H9 (cell line): ENCODE results near the gene DNAH11. TPM values are rescaled to one million over a fixed set of nuclear protein-coding genes. Genes with fewer than 3 reads are reported as not detected.

Source experiments
- DNase-seq: peaks from one replicate; pipeline ENCODE4 v3.0.0-alpha.2; 2017
- H2AFZ ChIP-seq: one replicate; pipeline ENCODE4 v1.6.1; 2013; ENCODE audit warnings: mild to moderate bottlenecking, low read length, control low read depth, moderate library complexity
- H2AK5ac ChIP-seq: 2 replicates; pipeline ENCODE4 v1.6.1; 2013; ENCODE audit warnings: low read length, control low read depth, mixed read lengths; ENCODE audit not compliant: insufficient read length
- H2BK120ac ChIP-seq: one replicate; pipeline ENCODE4 v1.6.1; 2013; ENCODE audit warnings: low read depth, mild to moderate bottlenecking, low read length, control low read depth, inconsistent platforms; ENCODE audit not compliant: poor library complexity, severe bottlenecking
- H2BK12ac ChIP-seq: 2 replicates; pipeline ENCODE4 v1.6.1; 2013; ENCODE audit warnings: low read length, control low read depth, mixed read lengths, low read depth; ENCODE audit not compliant: insufficient read length
- H2BK15ac ChIP-seq: 2 replicates; pipeline ENCODE4 v1.6.1; 2013; ENCODE audit warnings: low read depth, low read length, control low read depth
- H2BK20ac ChIP-seq: one replicate; pipeline ENCODE4 v1.6.1; 2013; ENCODE audit warnings: low read depth, mild to moderate bottlenecking, low read length, control low read depth, inconsistent platforms; ENCODE audit not compliant: poor library complexity, severe bottlenecking
- H2BK5ac ChIP-seq: 2 replicates; pipeline ENCODE4 v1.6.1; 2013; ENCODE audit warnings: low read length, control low read depth, mixed read lengths; ENCODE audit not compliant: insufficient read length
- H3K14ac ChIP-seq: 2 replicates; pipeline ENCODE4 v1.6.1; 2013; ENCODE audit warnings: low read length, control low read depth; ENCODE audit not compliant: insufficient read depth
- H3K18ac ChIP-seq: 2 replicates; pipeline ENCODE4 v1.6.1; 2013; ENCODE audit warnings: low read depth, mild to moderate bottlenecking, mixed read lengths, low read length, control low read depth; ENCODE audit not compliant: insufficient read length
- H3K23ac ChIP-seq: 2 replicates; pipeline ENCODE4 v1.6.1; 2013; ENCODE audit warnings: low read length, control low read depth, mixed read lengths, low read depth; ENCODE audit not compliant: insufficient read length
- H3K23me2 ChIP-seq: 2 replicates; pipeline ENCODE4 v1.6.1; 2013; ENCODE audit warnings: low read depth, mild to moderate bottlenecking, mixed read lengths, low read length, control low read depth; ENCODE audit not compliant: insufficient read length, poor library complexity, severe bottlenecking
- H3K27ac ChIP-seq: 2 replicates; pipeline ENCODE4 v1.5.1; 2013; ENCODE audit warnings: low read length, control low read depth, mixed read lengths, low read depth; ENCODE audit not compliant: insufficient read length
- H3K27me3 ChIP-seq: 2 replicates; pipeline ENCODE4 v1.6.1; 2013; ENCODE audit warnings: low read length, control low read depth, inconsistent platforms; ENCODE audit not compliant: insufficient read depth
- H3K4ac ChIP-seq: 2 replicates; pipeline ENCODE4 v1.6.1; 2013; ENCODE audit warnings: low read depth, mild to moderate bottlenecking, control low read depth, inconsistent platforms, low read length, moderate library complexity
- H3K4me1 ChIP-seq: 2 replicates; pipeline ENCODE4 v1.6.1; 2013; ENCODE audit warnings: low read length, control low read depth, inconsistent platforms; ENCODE audit not compliant: insufficient read depth
- H3K4me2 ChIP-seq: 2 replicates; pipeline ENCODE4 v1.6.1; 2013; ENCODE audit warnings: low read length, control low read depth, mixed read lengths; ENCODE audit not compliant: insufficient read length, insufficient read depth
- H3K56ac ChIP-seq: 2 replicates; pipeline ENCODE4 v1.6.1; 2013; ENCODE audit warnings: low read depth, mild to moderate bottlenecking, mixed read lengths, low read length, control low read depth; ENCODE audit not compliant: insufficient read length
- H3K79me1 ChIP-seq: 2 replicates; pipeline ENCODE4 v1.6.1; 2013; ENCODE audit warnings: low read depth, mild to moderate bottlenecking, moderate library complexity, low read length, control low read depth, inconsistent platforms; ENCODE audit not compliant: insufficient read depth, poor library complexity, severe bottlenecking
- H3K79me2 ChIP-seq: 2 replicates; pipeline ENCODE4 v1.6.1; 2013; ENCODE audit warnings: low read length, control low read depth, inconsistent platforms; ENCODE audit not compliant: insufficient read depth
- H3K9ac ChIP-seq: 2 replicates; pipeline ENCODE4 v1.6.1; 2013; ENCODE audit warnings: low read length, control low read depth, mixed read lengths; ENCODE audit not compliant: insufficient read length; ENCODE audit errors: extremely low read depth
- H3K9me3 ChIP-seq: one replicate; pipeline ENCODE4 v1.6.1; 2013; ENCODE audit warnings: low read depth, low read length, inconsistent platforms; ENCODE audit not compliant: control insufficient read depth
- H3T11ph ChIP-seq: one replicate; pipeline ENCODE4 v1.6.1; 2013; ENCODE audit warnings: mild to moderate bottlenecking, low read length, control low read depth, inconsistent platforms
- H4K20me1 ChIP-seq: one replicate; pipeline ENCODE4 v1.6.1; 2013; ENCODE audit not compliant: control insufficient read depth, insufficient read length, insufficient read depth
- H4K5ac ChIP-seq: 2 replicates; pipeline ENCODE4 v1.6.1; 2013; ENCODE audit warnings: low read depth, mild to moderate bottlenecking, mixed read lengths, low read length, control low read depth; ENCODE audit not compliant: insufficient read length
- H4K8ac ChIP-seq: replicated peaks from 2 replicates; pipeline ENCODE4 v1.6.1; 2013; ENCODE audit warnings: low read length, control low read depth, mixed read lengths, low read depth; ENCODE audit not compliant: insufficient read length
- H4K91ac ChIP-seq: 2 replicates; pipeline ENCODE4 v1.6.1; 2013; ENCODE audit warnings: low read depth, mild to moderate bottlenecking, moderate library complexity, mixed read lengths, low read length, control low read depth; ENCODE audit not compliant: insufficient read length
- H3K27ac Mint-ChIP-seq, 3 experiments: 2 replicates in 2 of 3; 3 replicates in 1 of 3; pipeline ENCODE4 v1.8.0; 2020 to 2021; ENCODE audit warnings: mixed read lengths in 3 of 3, mild to moderate bottlenecking in 1 of 3, moderate library complexity in 1 of 3
- H3K27me3 Mint-ChIP-seq: 2 replicates; pipeline ENCODE4 v1.8.0; 2021; ENCODE audit warnings: low read depth, mild to moderate bottlenecking, moderate library complexity, mixed read lengths
- H3K36me3 Mint-ChIP-seq, 3 experiments: 2 replicates in 2 of 3; 3 replicates in 1 of 3; pipeline ENCODE4 v1.8.0; 2020 to 2021; ENCODE audit warnings: low read depth in 3 of 3, mixed read lengths in 3 of 3; ENCODE audit not compliant: insufficient read depth in 1 of 3
- H3K4me1 Mint-ChIP-seq, 2 experiments: 2 replicates each; pipeline ENCODE4 v1.8.0; 2020; ENCODE audit warnings: mixed read lengths in 2 of 2
- H3K4me3 Mint-ChIP-seq, 2 experiments: 2 replicates in 1 of 2; 3 replicates in 1 of 2; pipeline ENCODE4 v1.8.0; 2020 to 2021; ENCODE audit warnings: mild to moderate bottlenecking in 2 of 2, mixed read lengths in 2 of 2, moderate library complexity in 1 of 2
- H3K9me3 Mint-ChIP-seq, 2 experiments: 2 replicates in 1 of 2; 3 replicates in 1 of 2; pipeline ENCODE4 v1.8.0; 2020; ENCODE audit warnings: mild to moderate bottlenecking in 2 of 2, mixed read lengths in 2 of 2, moderate library complexity in 1 of 2
- CTCF ChIP-seq: fragments of 200-600 bp; sonication (generic); conservative IDR thresholded peaks from 3 replicates; pipeline ENCODE4 v1.8.0; 2021; ENCODE audit warnings: antibody characterized with exemption, mild to moderate bottlenecking
- WGBS: extraction: QIAGEN DNeasy Blood & Tissue Kit; methylation state at CpG from one replicate; pipeline ENCODE4 v1.1.7; 2013; ENCODE audit warnings: missing lambda C conversion rate, low lambda C conversion rate, mixed read lengths; ENCODE audit not compliant: insufficient read length; ENCODE audit errors: extremely low coverage; 5-methylcytosine and 5-hydroxymethylcytosine counted together
- total RNA-seq: library from RNA; stranded (reverse); gene quantifications from 2 replicates; pipeline ENCODE4 v1.2.1, GENCODE V29; 2021

DNAH11 gene
- total RNA-seq, 1 experiment from 2014 or later, result 2.5 TPM

GRCh38 chr7:21620054-21620453 is 77.2 kb downstream of the DNAH11 start:
- H3K27ac ChIP-seq, result no peak overlapping the region
- no peak overlapping the region for H2BK5ac ChIP-seq
- H2BK120ac ChIP-seq, result no peak overlapping the region
- H3K9me3 Mint-ChIP-seq, result peaks cover 2 to 7% of the 10 kb centered on the region in 2 experiments; a peak in 2 of 5 replicates
- H3K4me1 Mint-ChIP-seq, result peaks cover 0 to 3% of the 10 kb centered on the region in 2 experiments; a peak in 1 of 4 replicates
- no peak overlapping the region for H3K56ac ChIP-seq
- H3K23me2 ChIP-seq, result no peaks in the 10 kb centered on the region
- H3K18ac ChIP-seq, result no peak overlapping the region
- no peak overlapping the region for H4K5ac ChIP-seq
- H3K4ac ChIP-seq, result no peak overlapping the region
- H4K8ac ChIP-seq, result no peak overlapping the region
- H3K36me3 Mint-ChIP-seq, result no peaks in the 10 kb centered on the region; a peak in 2 of 7 replicates
- no peak overlapping the region for H3T11ph ChIP-seq
- H2BK20ac ChIP-seq, result no peak overlapping the region
- H2BK12ac ChIP-seq, result no peak overlapping the region
- no peaks in the 10 kb centered on the region for H3K27me3 Mint-ChIP-seq
- DNase-seq, result no peak
- no peak overlapping the region for H3K27ac Mint-ChIP-seq
- H3K79me2 ChIP-seq, result no peaks in the 10 kb centered on the region
- no peak overlapping the region for H3K14ac ChIP-seq
- H3K4me2 ChIP-seq, result no peak overlapping the region
- no peaks in the 10 kb centered on the region for H4K20me1 ChIP-seq
- H3K4me1 ChIP-seq, result no peaks in the 10 kb centered on the region
- no CpG with 5 or more reads among the region's 2 CpGs for WGBS
- H3K23ac ChIP-seq, result no peak overlapping the region
- no peak overlapping the region for H2AFZ ChIP-seq
- TF ChIP-seq CTCF, result no peak
- H3K79me1 ChIP-seq, result no peaks in the 10 kb centered on the region
- H4K91ac ChIP-seq, result no peak overlapping the region
- no peaks in the 10 kb centered on the region for H3K9me3 ChIP-seq
- H3K27me3 ChIP-seq, result no peaks in the 10 kb centered on the region
- H3K9ac ChIP-seq, result no peak overlapping the region
- H2BK15ac ChIP-seq, result no peak overlapping the region
- H2AK5ac ChIP-seq, result no peak overlapping the region
- H3K4me3 Mint-ChIP-seq, result no peak overlapping the region; a peak in 1 of 5 replicates
